ENCODE measurements around the gene PTPN9.

DNA sequence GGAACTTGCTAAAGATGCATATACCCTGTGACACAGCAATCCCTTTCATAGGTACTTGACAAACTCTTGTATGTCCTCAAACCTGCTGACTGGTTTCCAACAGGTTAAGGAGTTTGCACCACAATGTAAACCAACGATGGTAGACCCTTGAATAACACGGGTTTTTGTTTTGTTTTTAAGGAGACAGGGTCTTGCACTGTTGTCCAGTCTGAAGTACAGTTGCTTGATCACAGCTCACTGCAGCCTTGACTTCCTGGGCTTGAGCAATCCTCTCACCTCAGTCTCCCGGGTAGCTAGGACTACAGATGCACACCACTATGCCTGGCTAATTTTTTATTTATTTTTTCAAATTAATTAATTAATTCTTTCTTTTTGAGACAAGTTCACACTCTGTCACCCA, 151.0 kb downstream of the PTPN9 start:
- TF ChIP-seq, protein P1, sequence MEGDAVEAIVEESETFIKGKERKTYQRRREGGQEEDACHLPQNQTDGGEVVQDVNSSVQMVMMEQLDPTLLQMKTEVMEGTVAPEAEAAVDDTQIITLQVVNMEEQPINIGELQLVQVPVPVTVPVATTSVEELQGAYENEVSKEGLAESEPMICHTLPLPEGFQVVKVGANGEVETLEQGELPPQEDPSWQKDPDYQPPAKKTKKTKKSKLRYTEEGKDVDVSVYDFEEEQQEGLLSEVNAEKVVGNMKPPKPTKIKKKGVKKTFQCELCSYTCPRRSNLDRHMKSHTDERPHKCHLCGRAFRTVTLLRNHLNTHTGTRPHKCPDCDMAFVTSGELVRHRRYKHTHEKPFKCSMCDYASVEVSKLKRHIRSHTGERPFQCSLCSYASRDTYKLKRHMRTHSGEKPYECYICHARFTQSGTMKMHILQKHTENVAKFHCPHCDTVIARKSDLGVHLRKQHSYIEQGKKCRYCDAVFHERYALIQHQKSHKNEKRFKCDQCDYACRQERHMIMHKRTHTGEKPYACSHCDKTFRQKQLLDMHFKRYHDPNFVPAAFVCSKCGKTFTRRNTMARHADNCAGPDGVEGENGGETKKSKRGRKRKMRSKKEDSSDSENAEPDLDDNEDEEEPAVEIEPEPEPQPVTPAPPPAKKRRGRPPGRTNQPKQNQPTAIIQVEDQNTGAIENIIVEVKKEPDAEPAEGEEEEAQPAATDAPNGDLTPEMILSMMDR (IDR thresholded peaks at IDR 0.05; ENCODE audit: low read length) = no peak
- TF ChIP-seq EZH2 (IDR thresholded peaks at IDR 0.05; ENCODE audit: borderline replicate concordance, low read length) = no peak
